ENCODE data around the gene GRAMD2A. TPM values are rescaled to one million over a fixed set of nuclear protein-coding genes. Genes with fewer than 3 reads are reported as not detected.

GRAMD2A gene
- total and polyA plus RNA-seq, 10 of the 15 experiments (the other 5 are each of a cell fraction or from before 2014, with no cell fraction given) = 0.02 to 0.35 TPM; not detected in 8

- ChIA-PET RAD21 (ENCODE audit: unreplicated experiment) (no interaction called here), POLR2A (no interaction called here), SMC1A (ENCODE audit: uncharacterized antibody, unreplicated experiment) (no interaction called here), CTCF (no interaction called here)
- BruUV-seq (replicated peaks) = no TSS peak
- Histone ChIP-seq H3K4me1 (ENCODE audit: control insufficient read depth, insufficient read depth, low read length) (no peaks in the 10 kb centered on the region), H3K9ac (ENCODE audit: control insufficient read depth, insufficient read depth, low read length) (no peak overlapping the region), H3K9me3 (replicated peaks; ENCODE audit: control insufficient read depth, insufficient read depth, low read length) (no peaks in the 10 kb centered on the region), H3K36me3 (ENCODE audit: control insufficient read depth in 2 of 2, insufficient read depth in 2 of 2, low read length in 1 of 2) (no peaks in the 10 kb centered on the region), H3K4me3 (no peak overlapping the region), H3K27ac (ENCODE audit: control insufficient read depth, insufficient read depth) (no peak overlapping the region), H3K4me2 (ENCODE audit: control insufficient read depth, insufficient read depth) (no peak overlapping the region), H3K79me2 (ENCODE audit: control insufficient read depth, insufficient read depth, low read length) (no peaks in the 10 kb centered on the region), H4K20me1 (ENCODE audit: control insufficient read depth, insufficient read depth) (no peaks in the 10 kb centered on the region), H2AFZ (ENCODE audit: control insufficient read depth, low read depth, low read length) (no peak overlapping the region), H3K27me3 (replicated peaks in 1 of 2; ENCODE audit: control insufficient read depth in 2 of 2, insufficient read depth in 2 of 2, low read length in 1 of 2) (no peaks in the 10 kb centered on the region)
- intact Hi-C loops (cut with micrococcal nuclease; ENCODE audit: unreplicated experiment) = no loop called here
- ATAC-seq (no peak), DNase-seq (ENCODE audit: low read depth, low spot score) (no peak), FAIRE-seq (no peak)
- TF ChIP-seq IRF4 (IDR thresholded peaks at IDR 0.05; ENCODE audit: low read depth, low read length) (no peak), RUNX3 (IDR thresholded peaks at IDR 0.05; ENCODE audit: low read length) (no peak), SREBF2 (IDR thresholded peaks at IDR 0.05; ENCODE audit: low read length) (no peak), MYC (IDR thresholded peaks at IDR 0.05; ENCODE audit: insufficient read depth, insufficient read length, insufficient replicate concordance, low read length, severe bottlenecking) (no peak)
- 20% methylated on average over 5 of the region's 5 CpGs for WGBS (ENCODE audit: insufficient coverage, insufficient replicate concordance, low lambda C conversion rate, missing lambda C conversion rate)
- in situ Hi-C loops (cut with MboI) = no loop called here
These were observed 36.8 kb downstream of the GRAMD2A start for GRCh38 chr15:72160696-72161245.

GRCh38 chr15:72156928-72157327, 40.7 kb downstream of the GRAMD2A start:
- Histone ChIP-seq H3K9me3 (replicated peaks; ENCODE audit: control insufficient read depth, insufficient read depth, low read length) (no peaks in the 10 kb centered on the region), H3K36me3 (ENCODE audit: control insufficient read depth in 2 of 2, insufficient read depth in 2 of 2, low read length in 1 of 2) (no peaks in the 10 kb centered on the region), H2AFZ (ENCODE audit: control insufficient read depth, low read depth, low read length) (no peak overlapping the region), H3K27ac (ENCODE audit: control insufficient read depth, insufficient read depth) (no peak overlapping the region), H3K9ac (ENCODE audit: control insufficient read depth, insufficient read depth, low read length) (no peak overlapping the region), H3K4me3 (no peak overlapping the region), H3K27me3 (replicated peaks in 1 of 2; ENCODE audit: control insufficient read depth in 2 of 2, insufficient read depth in 2 of 2, low read length in 1 of 2) (no peaks in the 10 kb centered on the region), H4K20me1 (ENCODE audit: control insufficient read depth, insufficient read depth) (no peaks in the 10 kb centered on the region), H3K4me2 (ENCODE audit: control insufficient read depth, insufficient read depth) (no peak overlapping the region), H3K4me1 (ENCODE audit: control insufficient read depth, insufficient read depth, low read length) (no peaks in the 10 kb centered on the region), H3K79me2 (ENCODE audit: control insufficient read depth, insufficient read depth, low read length) (no peaks in the 10 kb centered on the region)
- no TSS peak for BruUV-seq (replicated peaks)
- FAIRE-seq (no peak), DNase-seq (ENCODE audit: low read depth, low spot score) (no peak), ATAC-seq (no peak)
- ChIA-PET RAD21 (ENCODE audit: unreplicated experiment) (interaction anchor here (0.7 to 2.5 kb wide), 13 partner anchors 16 to 413 kb away, joined by 3 to 33 read pairs (median 5); no protein-coding TSS in a partner anchor), SMC1A (ENCODE audit: uncharacterized antibody, unreplicated experiment) (interaction anchor here (0.7 to 5.9 kb wide), 19 partner anchors 9 to 415 kb away, joined by 3 to 49 read pairs (median 5); no protein-coding TSS in a partner anchor), CTCF (interaction anchor here (0.6 to 4.2 kb wide), 32 partner anchors 11 to 416 kb away, joined by 3 to 69 read pairs (median 4); partner anchors contain the start of genes MYO9A and SENP8), POLR2A (no interaction called here)
- intact Hi-C loops (cut with micrococcal nuclease; ENCODE audit: unreplicated experiment) = loop anchor here (1.0 to 10.0 kb wide), 6 partner anchors 38 to 377 kb away; no protein-coding TSS in a partner anchor
- 92% methylated on average over 2 of the region's 2 CpGs for WGBS (ENCODE audit: insufficient coverage, insufficient replicate concordance, low lambda C conversion rate, missing lambda C conversion rate)
- in situ Hi-C loops (cut with MboI) = loop anchor here (5.0 to 10.0 kb wide), 3 partner anchors 352 to 702 kb away; no protein-coding TSS in a partner anchor
- TF ChIP-seq SIX5 (IDR thresholded peaks at IDR 0.05; ENCODE audit: low read depth, low read length, severe bottlenecking) (no peak), TARDBP (IDR thresholded peaks at IDR 0.05; ENCODE audit: borderline replicate concordance) (no peak), SRF (IDR thresholded peaks at IDR 0.05; ENCODE audit: low read depth in 2 of 2, low read length in 2 of 2) (no peak), SIN3A (IDR thresholded peaks at IDR 0.05; ENCODE audit: low read depth, low read length) (no peak), CHD2 (IDR thresholded peaks at IDR 0.05; ENCODE audit: borderline replicate concordance, low read depth, low read length) (no peak), SUZ12 (IDR thresholded peaks at IDR 0.05; ENCODE audit: unreplicated experiment) (no peak), SP1 (IDR thresholded peaks at IDR 0.05; ENCODE audit: low read depth, low read length) (no peak), LARP7 (IDR thresholded peaks at IDR 0.05) (no peak), RAD51 (IDR thresholded peaks at IDR 0.05) (no peak), ATF7 (IDR thresholded peaks at IDR 0.05; ENCODE audit: low read depth) (no peak), MEF2B (IDR thresholded peaks at IDR 0.05; ENCODE audit: partially characterized antibody, poor library complexity, severe bottlenecking) (no peak)
- TF ChIP-seq, protein P1, sequence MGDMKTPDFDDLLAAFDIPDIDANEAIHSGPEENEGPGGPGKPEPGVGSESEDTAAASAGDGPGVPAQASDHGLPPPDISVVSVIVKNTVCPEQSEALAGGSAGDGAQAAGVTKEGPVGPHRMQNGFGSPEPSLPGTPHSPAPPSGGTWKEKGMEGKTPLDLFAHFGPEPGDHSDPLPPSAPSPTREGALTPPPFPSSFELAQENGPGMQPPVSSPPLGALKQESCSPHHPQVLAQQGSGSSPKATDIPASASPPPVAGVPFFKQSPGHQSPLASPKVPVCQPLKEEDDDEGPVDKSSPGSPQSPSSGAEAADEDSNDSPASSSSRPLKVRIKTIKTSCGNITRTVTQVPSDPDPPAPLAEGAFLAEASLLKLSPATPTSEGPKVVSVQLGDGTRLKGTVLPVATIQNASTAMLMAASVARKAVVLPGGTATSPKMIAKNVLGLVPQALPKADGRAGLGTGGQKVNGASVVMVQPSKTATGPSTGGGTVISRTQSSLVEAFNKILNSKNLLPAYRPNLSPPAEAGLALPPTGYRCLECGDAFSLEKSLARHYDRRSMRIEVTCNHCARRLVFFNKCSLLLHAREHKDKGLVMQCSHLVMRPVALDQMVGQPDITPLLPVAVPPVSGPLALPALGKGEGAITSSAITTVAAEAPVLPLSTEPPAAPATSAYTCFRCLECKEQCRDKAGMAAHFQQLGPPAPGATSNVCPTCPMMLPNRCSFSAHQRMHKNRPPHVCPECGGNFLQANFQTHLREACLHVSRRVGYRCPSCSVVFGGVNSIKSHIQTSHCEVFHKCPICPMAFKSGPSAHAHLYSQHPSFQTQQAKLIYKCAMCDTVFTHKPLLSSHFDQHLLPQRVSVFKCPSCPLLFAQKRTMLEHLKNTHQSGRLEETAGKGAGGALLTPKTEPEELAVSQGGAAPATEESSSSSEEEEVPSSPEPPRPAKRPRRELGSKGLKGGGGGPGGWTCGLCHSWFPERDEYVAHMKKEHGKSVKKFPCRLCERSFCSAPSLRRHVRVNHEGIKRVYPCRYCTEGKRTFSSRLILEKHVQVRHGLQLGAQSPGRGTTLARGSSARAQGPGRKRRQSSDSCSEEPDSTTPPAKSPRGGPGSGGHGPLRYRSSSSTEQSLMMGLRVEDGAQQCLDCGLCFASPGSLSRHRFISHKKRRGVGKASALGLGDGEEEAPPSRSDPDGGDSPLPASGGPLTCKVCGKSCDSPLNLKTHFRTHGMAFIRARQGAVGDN (IDR thresholded peaks at IDR 0.05) = no peak
